Lower leg skin (tissue), 4 donors: ENCODE measurements around the gene THYN1. TPM values are rescaled to one million over a fixed set of nuclear protein-coding genes. Genes with fewer than 3 reads are reported as not detected.

ENCODE experiments used
- DNase-seq, 2 donors: peaks; one replicate each; pipeline ENCODE4 v3.0.0-alpha.2; 2019; ENCODE audit warnings: low spot score in 2 of 2
- H3K4me3 ChIP-seq: fragments of 200-600 bp; sonication (generic); 2 replicates; pipeline ENCODE4 v1.5.1; 2017; ENCODE audit warnings: mild to moderate bottlenecking, low read depth; ENCODE audit not compliant: poor library complexity, severe bottlenecking
- POLR2A ChIP-seq, 2 donors: fragments of 450-650 bp; IDR thresholded peaks; one replicate each; pipeline ENCODE4 v1.6.1; 2016 to 2017; ENCODE audit warnings: antibody characterized with exemption in 2 of 2, mild to moderate bottlenecking in 1 of 2, moderate library complexity in 1 of 2
- WGBS, 2 donors: methylation state at CpG; one replicate each; pipeline ENCODE4 v1.1.5; 2018; 5-methylcytosine and 5-hydroxymethylcytosine counted together
- intact Hi-C: fragments of 100-400 bp; cut with DNase I; formaldehyde crosslinking; loops from one replicate; pipeline ENCODE4 v1.15.0; 2023; ENCODE audit warnings: low total_unique reads
- total RNA-seq, 4 donors: library from RNA; depleted of rRNA; stranded (reverse); fragments of >200 nt; gene quantifications; one replicate each; pipeline ENCODE4 v1.1.0, GENCODE V29; 2016
- TF ChIP-seq, protein P1 (sequence below), 3 donors: fragments of 450-650 bp; IDR thresholded peaks; one replicate each; pipeline ENCODE4 v1.5.1; 2016; ENCODE audit warnings: antibody characterized with exemption in 3 of 3, mild to moderate bottlenecking in 3 of 3, moderate library complexity in 2 of 3

The THYN1 gene
- total RNA-seq, 4 donors from 2014 or later = 9.1 to 35.7 (median 26.2) TPM

DNA sequence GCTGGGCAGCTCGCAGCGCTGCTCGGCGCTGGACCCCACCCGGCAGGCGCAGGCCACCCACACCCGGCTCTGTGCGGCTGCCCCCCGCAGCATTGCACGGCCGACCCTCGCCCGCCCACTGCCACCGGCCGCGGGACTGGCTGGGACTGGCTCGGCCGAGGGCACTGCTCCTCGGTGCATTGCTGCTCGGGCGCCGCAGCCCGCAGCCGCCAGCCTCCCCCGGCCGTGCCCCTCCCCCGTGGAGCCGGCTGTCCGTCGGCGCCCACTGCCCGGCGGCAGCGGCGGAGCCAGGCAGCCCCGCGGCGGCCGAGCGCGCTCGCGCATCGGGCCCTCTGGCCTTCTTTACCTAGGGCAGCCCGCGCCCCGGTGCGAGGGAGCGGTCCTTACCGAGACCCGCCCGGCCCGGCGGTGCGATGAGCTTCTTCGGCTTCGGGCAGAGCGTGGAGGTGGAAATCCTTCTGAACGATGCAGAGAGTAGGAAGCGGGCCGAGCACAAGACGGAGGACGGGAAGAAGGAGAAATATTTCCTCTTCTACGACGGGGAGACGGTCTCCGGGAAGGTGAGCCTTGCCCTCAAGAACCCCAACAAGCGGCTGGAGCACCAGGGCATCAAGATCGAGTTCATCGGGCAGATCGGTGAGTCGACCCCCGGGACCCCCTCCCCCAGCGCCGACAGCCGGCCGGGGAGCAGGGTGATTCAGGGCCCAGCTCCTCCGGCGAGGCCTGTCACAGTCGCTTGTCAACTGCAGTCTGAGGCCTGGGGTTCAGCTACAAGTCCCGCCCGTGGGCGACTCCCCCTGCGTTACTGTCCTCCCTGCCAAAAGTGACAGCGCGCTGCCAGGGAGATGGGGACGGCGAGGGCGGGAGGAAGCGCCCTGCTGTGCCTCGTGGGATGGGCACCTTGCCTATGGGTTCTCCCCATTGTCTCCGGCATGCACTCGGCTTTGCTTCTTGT is 28.2 kb downstream of the THYN1 start:
- WGBS, 2 donors = 0% methylated on average over 37 to 38 of the region's 93 CpGs
- TF ChIP-seq, protein P1, sequence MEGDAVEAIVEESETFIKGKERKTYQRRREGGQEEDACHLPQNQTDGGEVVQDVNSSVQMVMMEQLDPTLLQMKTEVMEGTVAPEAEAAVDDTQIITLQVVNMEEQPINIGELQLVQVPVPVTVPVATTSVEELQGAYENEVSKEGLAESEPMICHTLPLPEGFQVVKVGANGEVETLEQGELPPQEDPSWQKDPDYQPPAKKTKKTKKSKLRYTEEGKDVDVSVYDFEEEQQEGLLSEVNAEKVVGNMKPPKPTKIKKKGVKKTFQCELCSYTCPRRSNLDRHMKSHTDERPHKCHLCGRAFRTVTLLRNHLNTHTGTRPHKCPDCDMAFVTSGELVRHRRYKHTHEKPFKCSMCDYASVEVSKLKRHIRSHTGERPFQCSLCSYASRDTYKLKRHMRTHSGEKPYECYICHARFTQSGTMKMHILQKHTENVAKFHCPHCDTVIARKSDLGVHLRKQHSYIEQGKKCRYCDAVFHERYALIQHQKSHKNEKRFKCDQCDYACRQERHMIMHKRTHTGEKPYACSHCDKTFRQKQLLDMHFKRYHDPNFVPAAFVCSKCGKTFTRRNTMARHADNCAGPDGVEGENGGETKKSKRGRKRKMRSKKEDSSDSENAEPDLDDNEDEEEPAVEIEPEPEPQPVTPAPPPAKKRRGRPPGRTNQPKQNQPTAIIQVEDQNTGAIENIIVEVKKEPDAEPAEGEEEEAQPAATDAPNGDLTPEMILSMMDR (IDR thresholded peaks at IDR 0.05) = no peak
- TF ChIP-seq POLR2A (IDR thresholded peaks at IDR 0.05) = no peak
- intact Hi-C loops = no loop called here
- peak; percentile 67 to 94 for DNase-seq
- peak overlapping the region; percentile 66 for H3K4me3 ChIP-seq

- intact Hi-C loops = no loop called here
- TF ChIP-seq, protein P1 (IDR thresholded peaks at IDR 0.05) = no peak
- TF ChIP-seq POLR2A (IDR thresholded peaks at IDR 0.05) = peak in 1 of 2 donors; percentile 99
- H3K4me3 ChIP-seq = peak within 1 kb of the TSS; percentile 66
- DNase-seq = peak; percentile 96 to 100
- WGBS, 2 donors = 0% methylated on average over 55 to 57 of the region's 89 CpGs
Measured at GRCh38 chr11:134223836-134224709, 29.1 kb downstream of the THYN1 start, which contains the start of the genes NCAPD3 and VPS26B. TSS of gene NCAPD3 (minus strand) at chr11:134223967. CDS start at chr11:134223926, 41 bp downstream. TSS of gene VPS26B (plus strand) at chr11:134224671. CDS start at chr11:134225123, 452 bp downstream.

DNA sequence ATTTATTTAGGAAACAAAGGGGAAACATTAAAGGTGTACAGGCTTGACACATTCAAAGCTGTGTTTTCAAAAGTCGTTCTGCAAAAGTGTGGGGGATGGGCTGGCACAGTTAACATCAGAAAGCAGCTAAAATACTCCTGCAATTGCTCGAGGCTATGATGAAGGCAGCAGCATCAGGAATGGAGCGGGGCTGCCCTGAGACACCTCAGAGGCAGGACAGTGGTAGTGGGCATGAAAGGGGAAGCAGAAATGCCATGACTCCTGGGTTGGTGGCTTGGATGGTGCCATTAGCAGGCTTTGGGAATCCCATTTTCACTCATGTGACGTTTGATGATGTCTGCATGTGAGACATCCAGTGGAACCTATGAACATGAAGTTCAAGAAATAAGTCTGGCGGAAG is 30.0 kb downstream of the THYN1 start:
- WGBS, 2 donors = 9 to 10% methylated on average over 5 of the region's 5 CpGs
- DNase-seq = no peak
- H3K4me3 ChIP-seq = peak overlapping the region; percentile 44
- TF ChIP-seq, protein P1 (IDR thresholded peaks at IDR 0.05) = no peak
- TF ChIP-seq POLR2A (IDR thresholded peaks at IDR 0.05) = no peak
- intact Hi-C loops = no loop called here

GRCh38 chr11:134216816-134217215 is 36.3 kb downstream of the THYN1 start:
- DNase-seq = no peak
- WGBS, 2 donors = 95 to 97% methylated on average over 3 of the region's 3 CpGs
- no peak overlapping the region for H3K4me3 ChIP-seq
- no peak for TF ChIP-seq POLR2A (IDR thresholded peaks at IDR 0.05)
- TF ChIP-seq, protein P1 (IDR thresholded peaks at IDR 0.05) = no peak
- intact Hi-C loops = no loop called here

DNA sequence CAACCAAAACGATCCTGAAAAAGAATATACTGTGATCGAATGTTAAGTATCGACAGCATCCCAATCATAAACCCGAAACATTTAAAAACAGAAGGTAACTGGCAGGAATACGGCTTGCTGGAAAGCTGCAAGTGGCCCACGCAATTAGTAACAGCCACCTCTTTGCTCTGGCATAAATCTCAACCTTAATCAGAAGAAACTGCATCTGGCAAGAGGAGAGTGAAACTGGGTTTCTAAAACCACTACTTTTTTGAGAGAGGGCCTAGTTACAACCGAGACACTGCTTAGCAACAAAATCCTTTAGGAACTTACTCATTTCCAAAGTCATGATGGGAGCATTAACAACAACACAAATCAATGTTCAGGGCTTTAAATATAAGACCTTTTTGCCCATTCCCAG is 37.3 kb downstream of the THYN1 start:
- no peak overlapping the region for H3K4me3 ChIP-seq
- WGBS, 2 donors = 91% methylated on average over 7 of the region's 7 CpGs
- no peak for DNase-seq
- TF ChIP-seq, protein P1 (IDR thresholded peaks at IDR 0.05) = no peak
- no peak for TF ChIP-seq POLR2A (IDR thresholded peaks at IDR 0.05)
- intact Hi-C loops = no loop called here
